Measurements from ENCODE around the gene PCNX2. TPM values are rescaled to one million over a fixed set of nuclear protein-coding genes. Genes with fewer than 3 reads are reported as not detected.

Gene PCNX2
- total RNA-seq, 4 donors from 2014 or later = 12.1 to 35.1 (median 15.8) TPM

GRCh38 chr1:233233508-233234040 lies 62.0 kb downstream of the PCNX2 start:
- TF ChIP-seq POLR2A (IDR thresholded peaks at IDR 0.05) = no peak
- TF ChIP-seq, protein P1, sequence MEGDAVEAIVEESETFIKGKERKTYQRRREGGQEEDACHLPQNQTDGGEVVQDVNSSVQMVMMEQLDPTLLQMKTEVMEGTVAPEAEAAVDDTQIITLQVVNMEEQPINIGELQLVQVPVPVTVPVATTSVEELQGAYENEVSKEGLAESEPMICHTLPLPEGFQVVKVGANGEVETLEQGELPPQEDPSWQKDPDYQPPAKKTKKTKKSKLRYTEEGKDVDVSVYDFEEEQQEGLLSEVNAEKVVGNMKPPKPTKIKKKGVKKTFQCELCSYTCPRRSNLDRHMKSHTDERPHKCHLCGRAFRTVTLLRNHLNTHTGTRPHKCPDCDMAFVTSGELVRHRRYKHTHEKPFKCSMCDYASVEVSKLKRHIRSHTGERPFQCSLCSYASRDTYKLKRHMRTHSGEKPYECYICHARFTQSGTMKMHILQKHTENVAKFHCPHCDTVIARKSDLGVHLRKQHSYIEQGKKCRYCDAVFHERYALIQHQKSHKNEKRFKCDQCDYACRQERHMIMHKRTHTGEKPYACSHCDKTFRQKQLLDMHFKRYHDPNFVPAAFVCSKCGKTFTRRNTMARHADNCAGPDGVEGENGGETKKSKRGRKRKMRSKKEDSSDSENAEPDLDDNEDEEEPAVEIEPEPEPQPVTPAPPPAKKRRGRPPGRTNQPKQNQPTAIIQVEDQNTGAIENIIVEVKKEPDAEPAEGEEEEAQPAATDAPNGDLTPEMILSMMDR (IDR thresholded peaks at IDR 0.05) = no peak

GRCh38 chr1:233230011-233230410 lies 65.5 kb downstream of the PCNX2 start:
- H3K4me3 ChIP-seq (replicated peaks in 1 of 3) = no peak overlapping the region
- no peak overlapping the region for H3K27ac ChIP-seq
- H3K36me3 ChIP-seq = no peaks in the 10 kb centered on the region
- H3K9me3 ChIP-seq = no peaks in the 10 kb centered on the region
- no peaks in the 10 kb centered on the region for H3K4me1 ChIP-seq
- TF ChIP-seq POLR2A (IDR thresholded peaks at IDR 0.05) = no peak
- TF ChIP-seq, protein P1 (IDR thresholded peaks at IDR 0.05) = no peak
- no peak for DNase-seq
- 97% methylated on average over 2 of the region's 2 CpGs for WGBS, 2 donors
- intact Hi-C loops (cut with DNase I) = no loop called here
- H3K27me3 ChIP-seq = no peaks in the 10 kb centered on the region

More at GRCh38 chr1:233233508-233234040, 62.0 kb downstream of the PCNX2 start:
- H3K27ac ChIP-seq = no peak overlapping the region
- 86 to 93% methylated on average over 5 of the region's 5 CpGs for WGBS, 2 donors
- H3K4me3 ChIP-seq (replicated peaks in 1 of 3) = no peak overlapping the region
- intact Hi-C loops (cut with DNase I) = no loop called here
- H3K9me3 ChIP-seq = no peaks in the 10 kb centered on the region
- DNase-seq = no peak
- no peaks in the 10 kb centered on the region for H3K4me1 ChIP-seq
- peaks cover 0 to 3% of the 10 kb centered on the region in 2 donors for H3K36me3 ChIP-seq
- H3K27me3 ChIP-seq = no peaks in the 10 kb centered on the region

GRCh38 chr1:233229288-233229687 lies 66.2 kb downstream of the PCNX2 start:
- H3K4me3 ChIP-seq (replicated peaks in 1 of 3) = no peak overlapping the region
- H3K27me3 ChIP-seq = no peaks in the 10 kb centered on the region
- H3K4me1 ChIP-seq = no peaks in the 10 kb centered on the region
- H3K27ac ChIP-seq = no peak overlapping the region
- no peaks in the 10 kb centered on the region for H3K36me3 ChIP-seq
- WGBS, 2 donors = 92 to 98% methylated on average over 3 of the region's 3 CpGs
- H3K9me3 ChIP-seq = no peaks in the 10 kb centered on the region
- intact Hi-C loops (cut with DNase I) = no loop called here
- TF ChIP-seq, protein P1 (IDR thresholded peaks at IDR 0.05) = no peak
- no peak for TF ChIP-seq POLR2A (IDR thresholded peaks at IDR 0.05)
- DNase-seq = no peak

- Histone ChIP-seq H3K9me3 (no peaks in the 10 kb centered on the region), H3K27me3 (no peaks in the 10 kb centered on the region), H3K27ac (no peak overlapping the region), H3K36me3 (no peaks in the 10 kb centered on the region), H3K4me3 (replicated peaks in 1 of 3) (no peak overlapping the region), H3K4me1 (no peaks in the 10 kb centered on the region)
- TF ChIP-seq, protein P1 (IDR thresholded peaks at IDR 0.05) = no peak
- TF ChIP-seq POLR2A (IDR thresholded peaks at IDR 0.05) = no peak
- DNase-seq = no peak
- intact Hi-C loops (cut with DNase I) = no loop called here
- 78 to 82% methylated on average over 4 of the region's 4 CpGs for WGBS, 2 donors
Measured at GRCh38 chr1:233227930-233228465, 67.5 kb downstream of the PCNX2 start.

- Histone ChIP-seq H3K36me3 (no peaks in the 10 kb centered on the region), H3K27ac (no peak overlapping the region), H3K27me3 (no peaks in the 10 kb centered on the region), H3K4me3 (replicated peaks in 1 of 3) (no peak overlapping the region), H3K4me1 (no peaks in the 10 kb centered on the region), H3K9me3 (no peaks in the 10 kb centered on the region)
- TF ChIP-seq POLR2A (IDR thresholded peaks at IDR 0.05) = no peak
- TF ChIP-seq, protein P1 (IDR thresholded peaks at IDR 0.05) = no peak
- no peak for DNase-seq
- WGBS, 2 donors = 73 to 81% methylated on average over 3 of the region's 3 CpGs
- intact Hi-C loops (cut with DNase I) = no loop called here
Measured at GRCh38 chr1:233224311-233224710, 71.2 kb downstream of the PCNX2 start.
